Measurements from ENCODE around the gene CALN1.
"Not testable (repeated sequence)": the region's sequence is repeated elsewhere in the genome, so short reads cannot be mapped to it uniquely, and the experiment has no call there.

The CALN1 gene

DNA sequence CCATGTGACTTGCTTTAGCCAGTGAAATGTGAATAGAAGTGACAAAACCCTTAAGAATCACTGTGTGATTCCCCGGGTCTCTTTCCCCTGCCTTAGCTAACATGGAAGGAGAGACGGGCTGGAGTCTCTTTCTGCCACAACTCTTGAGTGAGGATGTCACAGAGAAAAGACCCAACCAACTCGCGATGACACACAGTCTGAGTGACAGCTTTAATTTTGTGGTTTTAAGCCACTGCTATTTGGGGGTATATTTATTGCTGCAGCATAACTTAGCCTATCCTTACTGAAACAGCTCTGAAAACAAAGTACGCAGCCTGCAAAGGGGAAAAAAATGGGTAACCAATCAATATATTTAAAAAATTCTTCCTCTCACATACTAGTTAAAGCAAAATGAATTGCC is 319.4 kb downstream of the CALN1 start:
- DNase-seq (ENCODE audit: low spot score) = no peak

DNA sequence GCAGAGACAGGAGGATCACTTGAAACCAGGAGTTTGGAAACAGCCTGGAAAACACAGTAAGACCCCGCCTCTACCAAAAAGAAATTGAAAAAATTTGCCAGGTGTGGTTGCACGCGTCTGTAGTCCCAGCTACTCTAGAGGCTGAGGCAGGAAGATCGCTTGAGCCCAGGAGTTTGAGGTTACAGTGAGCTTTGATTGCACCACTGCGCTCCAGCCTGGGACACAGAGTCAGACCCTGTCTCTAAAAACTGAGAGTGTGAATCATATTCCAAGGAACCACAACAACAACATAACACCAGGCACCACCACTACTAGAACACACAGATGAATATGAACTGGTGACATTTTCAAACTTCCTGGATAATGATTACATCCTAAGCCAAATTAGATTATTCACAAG is 324.2 kb downstream of the CALN1 start:
- no peak for DNase-seq (ENCODE audit: low spot score)

DNA sequence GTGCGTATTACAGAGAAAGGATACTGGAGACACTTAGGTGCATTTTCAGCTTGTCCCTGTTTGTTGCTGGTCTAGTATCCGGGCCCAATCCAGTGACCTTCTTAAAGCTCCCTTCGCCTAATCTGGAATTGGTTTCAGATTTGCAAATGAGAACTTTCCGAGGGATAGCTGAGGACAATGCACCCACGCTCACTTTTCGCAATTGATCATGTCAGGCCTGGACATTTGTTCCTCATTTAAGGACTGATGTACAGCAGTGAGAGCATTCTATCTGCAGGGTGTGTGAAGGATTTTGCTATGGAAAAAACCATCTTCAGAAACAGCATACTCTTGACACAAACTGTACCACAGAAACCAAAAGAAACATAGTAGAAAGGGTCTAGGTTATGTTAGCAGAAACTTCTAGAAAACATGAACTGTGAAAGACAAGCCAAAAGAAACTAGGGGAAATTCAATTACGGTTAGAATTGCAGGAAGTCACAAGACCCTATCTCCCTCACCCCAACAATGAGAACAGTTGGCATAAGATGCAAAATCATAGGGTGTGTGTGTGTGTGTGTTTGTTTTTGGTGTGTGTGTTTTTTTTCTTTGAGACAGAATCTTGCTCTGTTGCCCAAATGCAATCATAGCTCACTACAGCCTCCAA is 331.1 kb downstream of the CALN1 start:
- DNase-seq (ENCODE audit: low spot score) = no peak

GRCh38 chr7:72080341-72080766 is 331.8 kb downstream of the CALN1 start:
- DNase-seq (ENCODE audit: low spot score) = no peak

DNA sequence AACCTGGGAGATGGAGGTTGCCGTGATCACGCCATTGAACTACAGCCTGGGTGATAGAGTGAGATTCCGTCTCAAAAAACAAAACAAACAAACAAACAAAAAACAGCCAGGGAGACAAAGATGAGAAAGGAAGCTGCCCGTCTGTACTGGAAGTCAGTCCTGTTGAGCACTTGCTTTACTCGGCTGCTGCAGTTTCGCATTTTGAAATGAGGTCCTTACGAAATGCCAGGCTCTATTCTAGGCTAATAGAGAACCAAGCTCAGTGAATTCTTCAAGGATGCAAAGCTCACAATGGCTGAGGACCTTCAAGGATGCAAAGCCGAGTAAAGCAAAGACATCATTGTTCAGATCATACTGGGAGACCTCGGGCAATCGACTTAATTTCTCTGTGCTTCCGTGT is 333.3 kb downstream of the CALN1 start:
- DNase-seq (ENCODE audit: low spot score) = no peak

DNA sequence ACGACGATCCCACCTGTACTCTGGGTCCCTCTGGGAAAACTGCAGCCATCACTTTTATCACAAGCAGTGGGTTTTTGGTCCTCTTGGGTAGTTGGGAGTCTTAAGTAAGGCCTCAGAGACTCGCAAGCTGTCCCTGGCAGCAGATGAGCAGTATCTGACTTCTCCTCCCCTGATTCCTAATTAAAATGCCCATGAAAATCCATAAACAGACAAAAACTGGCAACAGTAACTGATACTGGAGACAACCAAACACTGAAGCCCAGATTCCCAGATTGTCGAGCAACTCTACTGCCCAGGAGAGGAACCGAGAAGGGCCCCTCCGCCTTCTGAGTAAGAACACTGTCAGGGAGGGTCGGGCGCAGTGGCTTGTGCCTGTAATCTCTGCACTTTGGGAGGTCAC is 333.8 kb downstream of the CALN1 start:
- DNase-seq (ENCODE audit: low spot score) = no peak

DNA sequence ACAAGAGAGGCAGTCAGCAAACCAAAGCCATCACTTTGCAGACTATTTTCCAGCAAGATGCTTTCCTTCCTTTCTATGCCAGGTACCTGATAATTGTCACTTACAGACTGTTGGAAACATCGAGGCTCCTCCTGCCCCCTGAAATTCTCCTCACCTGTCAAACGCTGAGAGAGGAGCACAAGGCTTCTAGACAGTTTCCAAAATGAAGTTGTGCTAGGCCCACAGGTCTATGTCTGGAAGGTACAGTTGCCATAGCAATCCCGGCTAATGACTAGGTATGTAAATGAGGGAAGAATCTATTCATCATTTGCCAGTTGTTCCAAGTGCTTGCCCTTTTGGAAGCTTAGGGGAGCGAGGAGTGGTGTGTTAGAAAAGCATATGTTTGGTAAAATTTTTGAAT is 334.4 kb downstream of the CALN1 start:
- DNase-seq (ENCODE audit: low spot score) = no peak

DNA sequence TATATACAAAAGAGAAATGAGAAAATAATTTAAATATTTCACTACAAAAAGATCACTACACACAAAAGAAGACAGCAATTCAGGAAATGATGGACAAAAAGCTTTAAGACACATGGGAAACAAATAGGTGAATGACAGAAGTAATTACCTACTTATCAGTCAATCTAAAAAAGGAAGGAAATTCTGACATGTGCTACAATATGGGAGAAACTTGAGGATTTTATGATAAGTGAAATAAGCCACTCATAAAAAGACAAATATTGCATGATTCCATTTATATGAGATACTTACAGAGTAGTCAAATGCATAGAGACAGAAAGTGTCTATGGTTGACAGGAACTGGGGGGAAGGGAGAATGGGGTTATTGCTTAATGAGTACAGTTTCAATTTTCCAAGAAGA is 339.2 kb downstream of the CALN1 start:
- no peak for DNase-seq (ENCODE audit: low spot score)

DNA sequence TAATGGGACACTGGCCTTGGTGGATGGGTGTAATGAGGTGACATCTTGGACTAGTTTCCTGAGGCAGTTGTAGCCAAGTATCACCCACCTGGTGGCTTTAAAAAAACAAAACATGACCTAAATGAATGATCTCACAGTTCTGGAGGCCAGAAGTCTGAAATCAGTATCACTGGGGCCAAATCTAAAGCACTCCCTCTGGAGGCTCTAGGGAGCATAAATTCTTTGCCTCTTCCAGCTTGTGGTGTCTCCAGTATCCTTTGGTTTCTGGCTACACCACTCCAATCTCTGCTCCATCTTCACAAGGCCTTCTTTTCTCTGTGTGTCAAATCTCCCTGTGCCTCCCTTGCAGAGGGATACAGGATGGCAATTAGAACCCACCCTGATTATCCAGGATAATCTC is 342.9 kb downstream of the CALN1 start:
- DNase-seq (ENCODE audit: low spot score) = no peak

DNA sequence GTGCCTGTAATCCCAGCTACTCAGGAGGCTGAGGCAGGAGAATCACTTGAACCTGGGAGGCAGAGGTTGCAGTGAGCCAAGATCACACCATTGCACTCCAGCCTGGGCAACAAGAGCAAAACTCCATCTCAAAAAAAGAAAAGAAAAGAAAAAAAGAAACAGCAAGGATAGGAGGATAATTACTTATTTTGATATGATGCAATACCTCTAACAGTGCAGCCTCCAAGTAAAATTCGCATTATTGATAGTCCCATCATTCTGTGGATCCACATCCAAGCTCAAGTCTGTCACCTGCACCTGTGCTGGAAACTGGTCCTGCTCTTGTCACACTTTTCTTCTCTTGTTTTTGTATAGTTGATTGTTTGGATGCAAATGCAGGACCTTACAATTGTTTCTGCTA is 346.4 kb downstream of the CALN1 start:
- not testable (repeated sequence) for DNase-seq (ENCODE audit: low spot score)

- no peak for DNase-seq (ENCODE audit: low spot score)
Measured at GRCh38 chr7:72064916-72065315, 347.2 kb downstream of the CALN1 start.

- no peak for DNase-seq (ENCODE audit: low spot score)
Measured at GRCh38 chr7:72063330-72063729, 348.8 kb downstream of the CALN1 start.

GRCh38 chr7:72062666-72063065 is 349.5 kb downstream of the CALN1 start:
- no peak for DNase-seq (ENCODE audit: low spot score)

GRCh38 chr7:72059925-72060324 is 352.2 kb downstream of the CALN1 start:
- no peak for DNase-seq (ENCODE audit: low spot score)

- no peak for DNase-seq (ENCODE audit: low spot score)
Measured at GRCh38 chr7:72058579-72058978, 353.6 kb downstream of the CALN1 start.

GRCh38 chr7:72057796-72058195 is 354.3 kb downstream of the CALN1 start:
- no peak for DNase-seq (ENCODE audit: low spot score)

DNA sequence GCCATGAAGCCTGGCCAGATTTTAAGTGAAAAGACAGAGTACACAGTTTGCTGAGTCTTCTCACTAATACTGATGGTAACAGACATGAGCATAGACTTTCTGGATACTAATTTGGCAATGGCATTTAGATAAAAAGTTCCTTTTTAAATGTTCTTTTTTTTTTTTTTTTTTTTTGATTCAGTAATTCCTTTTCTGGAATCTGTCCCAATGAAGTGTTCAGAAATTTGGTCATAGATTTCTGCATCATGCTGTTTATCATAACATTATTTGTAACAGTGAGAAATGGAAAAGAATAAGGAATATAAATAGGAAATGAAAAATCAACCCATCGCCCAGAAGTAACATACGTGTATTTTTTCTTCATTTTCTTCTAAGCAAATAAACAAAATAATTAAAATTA is 354.9 kb downstream of the CALN1 start:
- DNase-seq (ENCODE audit: low spot score) = no peak

DNA sequence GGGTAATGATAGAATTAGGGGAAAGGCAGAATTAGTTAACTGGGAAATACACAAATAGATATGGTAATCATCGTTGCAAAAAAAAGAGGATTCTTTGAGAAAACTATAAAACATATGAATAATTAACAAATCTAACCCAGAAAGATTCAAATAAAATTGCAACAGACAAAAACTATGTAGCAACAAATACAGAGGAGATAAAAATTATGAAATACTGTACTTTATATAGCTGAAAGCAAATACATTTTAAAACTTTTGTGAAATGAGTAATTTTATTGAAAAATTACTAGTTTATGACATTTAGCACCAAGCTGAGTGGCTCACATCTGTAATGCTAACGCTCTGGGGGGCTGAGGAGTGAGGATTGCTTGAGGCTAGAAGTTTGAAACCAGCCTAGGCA is 356.7 kb downstream of the CALN1 start:
- DNase-seq (ENCODE audit: low spot score) = no peak

DNA sequence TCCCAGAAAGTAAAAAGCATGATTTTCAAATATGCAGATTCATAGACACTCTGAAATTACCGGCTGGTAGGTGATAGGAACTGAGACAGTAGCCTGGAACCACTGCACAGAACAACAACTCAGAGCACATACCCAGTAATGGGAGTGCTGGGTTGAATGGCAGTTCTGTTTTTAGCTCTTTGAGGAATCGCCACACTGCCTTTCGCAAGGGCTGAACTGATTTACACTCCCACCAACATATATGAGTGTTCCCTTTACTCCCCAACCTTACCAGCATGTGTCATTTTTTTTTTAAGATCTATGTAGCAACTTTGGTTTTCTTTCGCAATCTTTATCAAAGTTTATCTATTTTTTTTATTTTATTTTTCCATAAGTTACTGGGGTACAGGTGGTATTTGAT is 358.8 kb downstream of the CALN1 start:
- DNase-seq (ENCODE audit: low spot score) = no peak

DNA sequence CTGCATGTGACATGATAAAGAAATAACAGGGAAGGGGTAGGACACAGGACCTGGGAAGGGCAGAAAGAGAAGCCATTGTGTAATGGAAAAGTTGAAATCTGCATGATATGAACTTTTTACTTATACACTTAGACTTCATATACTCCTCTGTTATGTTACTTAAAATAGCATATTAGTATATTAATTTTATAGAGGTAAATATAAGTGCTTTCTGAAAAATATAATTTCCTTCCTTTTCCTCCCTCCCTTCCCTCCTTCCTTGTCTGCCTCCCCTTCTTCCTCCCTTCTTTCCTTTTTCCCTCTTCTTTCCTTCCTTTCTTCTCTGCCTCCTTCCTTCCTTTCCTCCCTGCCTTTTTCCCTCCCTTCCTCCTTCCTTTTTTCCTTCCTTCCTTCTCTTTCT is 363.7 kb downstream of the CALN1 start:
- no peak for DNase-seq (ENCODE audit: low spot score)

- no peak for DNase-seq (ENCODE audit: low spot score)
Measured at GRCh38 chr7:72042855-72043254, 369.3 kb downstream of the CALN1 start.

DNA sequence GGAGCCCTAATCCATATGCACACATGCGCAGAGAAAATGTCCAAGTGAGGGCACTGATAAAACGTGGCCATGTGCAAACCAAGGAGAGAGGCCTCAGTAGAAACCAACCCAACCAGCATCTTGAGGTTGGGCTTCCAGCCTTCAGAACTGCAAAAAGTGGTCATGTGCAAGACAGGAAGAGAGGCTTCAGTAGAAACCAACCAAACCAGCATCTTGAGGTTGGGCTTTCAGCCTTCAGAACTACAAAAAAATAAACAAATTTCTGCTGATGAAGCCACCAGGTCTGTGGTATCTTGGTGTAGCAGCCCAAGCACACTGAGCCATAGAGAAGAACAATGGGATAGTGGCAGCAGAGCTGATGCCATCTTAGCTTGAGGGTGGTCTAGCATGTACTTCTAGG is 371.5 kb downstream of the CALN1 start:
- no peak for DNase-seq (ENCODE audit: low spot score)

- no peak for DNase-seq (ENCODE audit: low spot score)
Measured at GRCh38 chr7:72039460-72039859, 372.7 kb downstream of the CALN1 start.

- no peak for DNase-seq (ENCODE audit: low spot score)
Measured at GRCh38 chr7:72038022-72038732, 374.0 kb downstream of the CALN1 start.
